PC-3 (cell line): Measurements from ENCODE around the gene ZNF823. TPM values are rescaled to one million over a fixed set of nuclear protein-coding genes. Genes with fewer than 3 reads are reported as not detected.
"Not testable (repeated sequence)": the region's sequence is repeated elsewhere in the genome, so short reads cannot be mapped to it uniquely, and the experiment has no call there.

ENCODE experiments used
- ATAC-seq: fragments of 200-7000 bp; cut with Tn5 transposase; 2 replicates; pipeline ENCODE4 v1.9.1; 2020; ENCODE audit warnings: mild to moderate bottlenecking, moderate library complexity
- BruUV-seq: library from RNA; stranded (reverse); fragments of 400-500 nt; replicated peaks from 2 replicates; lab custom pipeline; 2021; lab: Mats Ljungman, UMichigan
- CTCF ChIA-PET: fragments of 300-600 bp; sonication (Branson Sonifier 250); formaldehyde crosslinking; loops from one replicate; lab custom pipeline; 2022; ENCODE audit warnings: antibody characterized with exemption; lab: Charles Lee
- POLR2A ChIA-PET: fragments of 300-600 bp; sonication (Branson Sonifier 250); formaldehyde crosslinking; loops from one replicate; lab custom pipeline; 2022; ENCODE audit warnings: antibody characterized with exemption; ENCODE audit not compliant: unreplicated experiment; lab: Charles Lee
- DNase-seq: peaks from one replicate; pipeline ENCODE4 v3.0.0-alpha.2; 2015
- H2AFZ ChIP-seq: fragments of 300-600 bp; sonication (generic); 2 replicates; pipeline ENCODE4 v1.6.0; 2016; ENCODE audit warnings: antibody characterized with exemption, low read length
- H3F3A ChIP-seq: fragments of 300-600 bp; sonication (generic); one replicate; pipeline ENCODE4 v1.6.0; 2017; ENCODE audit warnings: antibody characterized with exemption, low read length, control low read depth, mild to moderate bottlenecking; ENCODE audit not compliant: unreplicated experiment
- H3K27ac ChIP-seq: fragments of 300-600 bp; sonication (generic); 2 replicates; pipeline ENCODE4 v1.5.1; 2016; ENCODE audit warnings: mild to moderate bottlenecking, low read length
- H3K27me3 ChIP-seq: fragments of 300-600 bp; sonication (generic); 2 replicates; pipeline ENCODE4 v1.6.1; 2016; ENCODE audit warnings: low read length, mixed read lengths
- H3K36me3 ChIP-seq: fragments of 300-600 bp; sonication (generic); 2 replicates; pipeline ENCODE4 v1.6.1; 2016; ENCODE audit warnings: low read depth, mixed run types, low read length, mixed read lengths
- H3K4me1 ChIP-seq: fragments of 300-600 bp; sonication (generic); 2 replicates; pipeline ENCODE4 v1.5.1; 2016; ENCODE audit warnings: low read length; ENCODE audit not compliant: insufficient read depth
- H3K4me2 ChIP-seq: fragments of 300-600 bp; sonication (generic); 2 replicates; pipeline ENCODE4 v1.6.0; 2016; ENCODE audit warnings: low read length
- H3K4me3 ChIP-seq: fragments of 300-600 bp; sonication (generic); 2 replicates; pipeline ENCODE4 v1.5.1; 2016; ENCODE audit warnings: mild to moderate bottlenecking, low read length, mixed read lengths
- H3K79me2 ChIP-seq: fragments of 300-600 bp; sonication (generic); 2 replicates; pipeline ENCODE4 v1.6.1; 2017; ENCODE audit warnings: low read length, mixed read lengths
- H3K9ac ChIP-seq: fragments of 300-600 bp; sonication (generic); 2 replicates; pipeline ENCODE4 v1.6.0; 2016; ENCODE audit warnings: mild to moderate bottlenecking, low read length
- H3K9me2 ChIP-seq: fragments of 300-600 bp; sonication (generic); replicated peaks from 2 replicates; pipeline ENCODE4 v1.6.1; 2016; ENCODE audit warnings: mixed run types, low read length, mixed read lengths
- H3K9me3 ChIP-seq: fragments of 300-600 bp; sonication (generic); 2 replicates; pipeline ENCODE4 v1.6.1; 2016; ENCODE audit warnings: low read length, mixed read lengths
- H4K20me1 ChIP-seq: fragments of 300-600 bp; sonication (generic); 2 replicates; pipeline ENCODE4 v1.6.1; 2016; ENCODE audit warnings: low read length, mixed read lengths
- CTCF ChIP-seq: fragments of 300-600 bp; sonication (generic); conservative IDR thresholded peaks from 2 replicates; pipeline ENCODE4 v1.5.1; 2017; ENCODE audit warnings: antibody characterized with exemption, low read depth, mild to moderate bottlenecking, low read length
- EZH2 ChIP-seq: fragments of 300-600 bp; sonication (generic); IDR thresholded peaks from one replicate; pipeline ENCODE4 v1.6.1; 2017; ENCODE audit warnings: antibody characterized with exemption, mild to moderate bottlenecking, low read length; ENCODE audit not compliant: unreplicated experiment
- EZH2phosphoT487 ChIP-seq: fragments of 300-600 bp; sonication (generic); IDR thresholded peaks from 2 replicates; pipeline ENCODE4 v1.6.1; 2018; ENCODE audit warnings: mild to moderate bottlenecking, antibody characterized with exemption, low read length, borderline replicate concordance
- intact Hi-C: fragments of 100-400 bp; cut with micrococcal nuclease; formaldehyde crosslinking; loops from 2 replicates; pipeline ENCODE4 v1.9.0; 2023
- total RNA-seq: library from RNA; depleted of rRNA; stranded (reverse); fragments of >200 nt; gene quantifications from 2 replicates; pipeline ENCODE4 v1.2.3, GENCODE V29; 2014

ZNF823 gene
- total RNA-seq, 1 experiment from 2014 or later: 5.1 TPM

GRCh38 chr19:11684987-11685675 is 53.6 kb downstream of the ZNF823 start:
- Histone ChIP-seq H3K4me3 (peak overlapping the region; percentile 8; the same call in 1 of the 2 replicates), H3K4me2 (no peak overlapping the region), H3K27ac (no peak overlapping the region), H3K36me3 (peaks cover 77% of the 10 kb centered on the region), H3K9me3 (peaks cover 69% of the 10 kb centered on the region), H3K79me2 (no peaks in the 10 kb centered on the region), H3K9ac (no peak overlapping the region), H3K27me3 (no peaks in the 10 kb centered on the region), H2AFZ (no peak overlapping the region), H3F3A (no peaks in the 10 kb centered on the region), H3K4me1 (no peaks in the 10 kb centered on the region), H3K9me2 (no peaks in the 10 kb centered on the region), H4K20me1 (no peaks in the 10 kb centered on the region)
- intact Hi-C loops: no loop called here
- CTCF ChIA-PET: no interaction called here
- ATAC-seq: no peak
- POLR2A ChIA-PET: no interaction called here
- TF ChIP-seq EZH2: no peak
- no peak for TF ChIP-seq CTCF
- TF ChIP-seq EZH2phosphoT487: no peak
- no TSS peak for BruUV-seq
- DNase-seq: no peak

GRCh38 chr19:11680689-11681302 is 58.0 kb downstream of the ZNF823 start:
- ChIA-PET CTCF (no interaction called here), POLR2A (no interaction called here)
- no peak for DNase-seq
- H3F3A ChIP-seq: no peaks in the 10 kb centered on the region
- intact Hi-C loops: no loop called here
- no peaks in the 10 kb centered on the region for H3K4me1 ChIP-seq
- ATAC-seq: no peak
- no peak overlapping the region for H3K9ac ChIP-seq
- no peaks in the 10 kb centered on the region for H3K27me3 ChIP-seq
- H2AFZ ChIP-seq: no peak overlapping the region
- H4K20me1 ChIP-seq: no peaks in the 10 kb centered on the region
- H3K27ac ChIP-seq: no peak overlapping the region
- no peaks in the 10 kb centered on the region for H3K79me2 ChIP-seq
- no peaks in the 10 kb centered on the region for H3K9me2 ChIP-seq
- H3K9me3 ChIP-seq: peaks cover 61% of the 10 kb centered on the region
- H3K36me3 ChIP-seq: peaks cover 60% of the 10 kb centered on the region
- no peak overlapping the region for H3K4me3 ChIP-seq
- H3K4me2 ChIP-seq: no peak overlapping the region
- BruUV-seq: no TSS peak
- TF ChIP-seq EZH2: no peak
- no peak for TF ChIP-seq EZH2phosphoT487
- no peak for TF ChIP-seq CTCF

GRCh38 chr19:11678504-11678903 is 60.2 kb downstream of the ZNF823 start:
- no peak overlapping the region for H3K4me2 ChIP-seq
- H3F3A ChIP-seq: no peaks in the 10 kb centered on the region
- no peaks in the 10 kb centered on the region for H4K20me1 ChIP-seq
- TF ChIP-seq EZH2: no peak
- TF ChIP-seq EZH2phosphoT487: no peak
- TF ChIP-seq CTCF: no peak
- no peaks in the 10 kb centered on the region for H3K79me2 ChIP-seq
- ATAC-seq: no peak
- no peak overlapping the region for H2AFZ ChIP-seq
- H3K9me3 ChIP-seq: peaks cover 40% of the 10 kb centered on the region
- H3K27ac ChIP-seq: no peak overlapping the region
- BruUV-seq: no TSS peak
- intact Hi-C loops: no loop called here
- H3K27me3 ChIP-seq: no peaks in the 10 kb centered on the region
- POLR2A ChIA-PET: no interaction called here
- H3K9me2 ChIP-seq: no peaks in the 10 kb centered on the region
- DNase-seq: no peak
- no peaks in the 10 kb centered on the region for H3K4me1 ChIP-seq
- H3K9ac ChIP-seq: no peak overlapping the region
- CTCF ChIA-PET: no interaction called here
- H3K36me3 ChIP-seq: peaks cover 54% of the 10 kb centered on the region
- no peak overlapping the region for H3K4me3 ChIP-seq

- ATAC-seq, H3K4me2 ChIP-seq, CTCF ChIA-PET, H3K27ac ChIP-seq, H3K9me2 ChIP-seq, H3K4me1 ChIP-seq, POLR2A ChIA-PET, H3F3A ChIP-seq, H3K79me2 ChIP-seq, intact Hi-C loops, H4K20me1 ChIP-seq, H3K9ac ChIP-seq, DNase-seq, H3K4me3 ChIP-seq, H3K27me3 ChIP-seq, BruUV-seq, H2AFZ ChIP-seq: not testable (repeated sequence)
- Histone ChIP-seq H3K9me3 (peaks cover 37% of the 10 kb centered on the region), H3K36me3 (peaks cover 43% of the 10 kb centered on the region)
Measured at GRCh38 chr19:11676661-11677600, 61.8 kb downstream of the ZNF823 start.
